CD4-positive, alpha-beta T cell treated with Interleukin-1 beta for 1 hour (primary cell): ENCODE results near the gene FOXD4L1.
"Not testable (repeated sequence)": the region's sequence is repeated elsewhere in the genome, so short reads cannot be mapped to it uniquely, and the experiment has no call there.

ENCODE experiments used
- DNase-seq, 2 donors: peaks; one replicate each; pipeline ENCODE4 v3.0.0-alpha.2; 2020 to 2022

FOXD4L1 gene

GRCh38 chr2:113527350-113528045 lies 29.0 kb downstream of the FOXD4L1 start:
- DNase-seq = not testable (repeated sequence)

GRCh38 chr2:113528126-113528525 lies 29.7 kb downstream of the FOXD4L1 start:
- not testable (repeated sequence) for DNase-seq

- not testable (repeated sequence) for DNase-seq
Measured at GRCh38 chr2:113528904-113529303, 30.4 kb downstream of the FOXD4L1 start.

- not testable (repeated sequence) for DNase-seq
Measured at GRCh38 chr2:113532991-113533390, 34.5 kb downstream of the FOXD4L1 start.

GRCh38 chr2:113536573-113536972 lies 38.1 kb downstream of the FOXD4L1 start:
- DNase-seq = not testable (repeated sequence)

GRCh38 chr2:113540834-113541203 lies 42.4 kb downstream of the FOXD4L1 start:
- not testable (repeated sequence) for DNase-seq

GRCh38 chr2:113541204-113541975 lies 42.9 kb downstream of the FOXD4L1 start:
- DNase-seq = peak; percentile 1 to 11

GRCh38 chr2:113541976-113542485 lies 43.6 kb downstream of the FOXD4L1 start:
- not testable (repeated sequence) for DNase-seq

GRCh38 chr2:113542529-113542928 lies 44.1 kb downstream of the FOXD4L1 start:
- not testable (repeated sequence) for DNase-seq
